T-helper 1 cell treated with Interleukin-12 subunit alpha and Interleukin-12 subunit beta and Interleukin-4 antibody, amounts not matched to agents 30 μg/mL and 1 μg/mL, for 36 hours (primary cell): ENCODE measurements around the gene HPDL.

ENCODE experiments used
- H3K27ac Mint-ChIP-seq: one replicate; pipeline ENCODE4 v1.8.0; 2021; ENCODE audit warnings: mild to moderate bottlenecking, mixed read lengths
- H3K27me3 Mint-ChIP-seq: one replicate; pipeline ENCODE4 v1.8.0; 2021; ENCODE audit warnings: low read depth, mixed read lengths
- H3K36me3 Mint-ChIP-seq: one replicate; pipeline ENCODE4 v1.8.0; 2021; ENCODE audit warnings: low read depth, mixed read lengths
- H3K4me1 Mint-ChIP-seq: one replicate; pipeline ENCODE4 v1.8.0; 2021; ENCODE audit warnings: low read depth, mixed read lengths
- H3K4me3 Mint-ChIP-seq: one replicate; pipeline ENCODE4 v1.8.0; 2021; ENCODE audit warnings: mild to moderate bottlenecking, moderate library complexity, mixed read lengths
- H3K9me3 Mint-ChIP-seq: one replicate; pipeline ENCODE4 v1.8.0; 2021; ENCODE audit warnings: mixed read lengths

The HPDL gene

GRCh38 chr1:45334308-45335245 lies 7.9 kb downstream of the HPDL start:
- Mint-ChIP-seq H3K27me3 (no peaks in the 10 kb centered on the region), H3K4me1 (peaks cover 33% of the 10 kb centered on the region), H3K4me3 (no peak overlapping the region), H3K9me3 (no peaks in the 10 kb centered on the region), H3K27ac (peak overlapping the region; percentile 65), H3K36me3 (peaks cover 18% of the 10 kb centered on the region)

GRCh38 chr1:45335855-45336324 lies 9.2 kb downstream of the HPDL start:
- H3K4me1 Mint-ChIP-seq: peaks cover 37% of the 10 kb centered on the region
- no peak overlapping the region for H3K4me3 Mint-ChIP-seq
- no peak overlapping the region for H3K27ac Mint-ChIP-seq
- H3K9me3 Mint-ChIP-seq: no peaks in the 10 kb centered on the region
- peaks cover 21% of the 10 kb centered on the region for H3K36me3 Mint-ChIP-seq
- H3K27me3 Mint-ChIP-seq: no peaks in the 10 kb centered on the region

DNA sequence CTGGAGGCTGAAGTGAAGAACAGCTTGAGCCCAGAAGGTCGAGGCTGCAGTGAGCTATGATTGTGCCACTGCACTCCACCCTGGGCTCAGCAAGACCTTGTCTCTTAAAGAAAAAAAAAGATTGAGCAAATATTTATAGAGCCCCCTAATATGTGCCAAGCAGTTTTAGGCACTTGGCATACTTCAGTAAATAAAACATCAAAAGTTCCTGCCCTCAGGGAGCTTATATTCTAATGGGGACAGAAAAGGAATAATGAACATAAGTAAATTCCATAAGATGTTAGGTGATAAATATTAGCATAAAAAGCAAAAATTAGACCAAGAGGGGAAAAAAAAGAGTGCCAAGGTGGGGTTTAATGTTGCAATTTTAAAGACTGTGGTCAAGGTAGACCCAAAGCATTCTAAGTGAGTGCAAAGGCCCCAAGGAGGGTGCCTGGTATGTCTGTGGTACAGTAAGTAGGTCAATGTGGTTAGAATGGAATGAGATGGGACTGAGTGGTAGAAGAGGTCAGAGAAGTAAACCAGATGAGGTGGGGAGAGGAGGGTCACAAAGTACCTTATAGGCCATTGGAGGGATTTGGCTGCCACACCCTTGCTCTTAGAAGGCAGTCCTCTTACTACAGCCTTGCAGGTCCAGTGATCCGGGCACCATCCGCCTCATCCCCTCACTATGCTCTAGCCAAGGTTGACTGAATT lies 11.1 kb downstream of the HPDL start:
- peak overlapping the region; percentile 99 for H3K4me3 Mint-ChIP-seq
- H3K27me3 Mint-ChIP-seq: no peaks in the 10 kb centered on the region
- peak overlapping the region; percentile 10 for H3K27ac Mint-ChIP-seq
- peaks cover 50% of the 10 kb centered on the region for H3K4me1 Mint-ChIP-seq
- no peaks in the 10 kb centered on the region for H3K9me3 Mint-ChIP-seq
- peaks cover 28% of the 10 kb centered on the region for H3K36me3 Mint-ChIP-seq

DNA sequence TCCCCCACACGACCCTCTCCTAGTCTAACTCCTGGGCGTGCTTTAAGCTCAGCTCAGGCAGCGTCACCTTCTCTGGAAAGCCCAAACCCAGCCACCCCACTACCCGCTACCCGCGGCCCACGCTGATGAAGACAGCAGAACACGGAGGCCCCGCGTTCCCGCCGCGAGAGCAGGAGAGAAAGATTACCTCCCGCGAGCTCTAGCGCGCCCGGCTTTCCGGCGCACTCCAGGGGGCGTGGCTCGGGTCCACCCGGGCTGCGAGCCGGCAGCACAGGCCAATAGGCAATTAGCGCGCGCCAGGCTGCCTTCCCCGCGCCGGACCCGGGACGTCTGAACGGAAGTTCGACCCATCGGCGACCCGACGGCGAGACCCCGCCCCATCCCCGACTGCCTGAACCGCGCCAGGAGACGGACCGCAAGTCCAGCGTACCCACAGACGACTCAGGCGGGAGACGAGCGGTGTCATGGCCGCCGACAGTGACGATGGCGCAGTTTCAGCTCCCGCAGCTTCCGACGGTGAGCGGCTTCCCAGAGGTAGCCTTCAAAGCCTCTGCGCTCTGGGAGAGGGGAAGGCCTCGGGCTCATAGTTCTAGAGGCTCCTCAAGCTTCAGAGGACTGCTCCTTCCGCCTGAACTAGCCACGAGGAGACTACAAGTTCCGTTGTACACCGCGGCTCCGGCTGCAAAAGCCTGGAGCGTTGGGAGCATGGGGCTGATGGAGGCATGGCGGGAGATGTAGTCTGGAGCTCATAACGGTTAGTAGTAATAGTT lies 13.3 kb downstream of the HPDL start, which contains the start of the genes MUTYH and TOE1:
Gene MUTYH, minus strand, starts transcription at position 652 of the 770 bp plus-strand sequence. CDS start 5,935 bp downstream, outside the sequence.
Gene TOE1, plus strand, starts transcription at position 382 of the 770 bp plus-strand sequence. Its CDS starts 83 bp downstream, at position 465.
- Mint-ChIP-seq H3K4me3 (peak within 1 kb of the TSS; percentile 99), H3K27ac (peak within 1 kb of the TSS; percentile 99), H3K9me3 (no peaks in the 10 kb centered on the region), H3K27me3 (no peaks in the 10 kb centered on the region), H3K4me1 (peaks cover 40% of the 10 kb centered on the region), H3K36me3 (peaks cover 31% of the 10 kb centered on the region)

GRCh38 chr1:45340816-45341466 lies 14.2 kb downstream of the HPDL start:
- Mint-ChIP-seq H3K9me3 (no peaks in the 10 kb centered on the region), H3K4me1 (peaks cover 34% of the 10 kb centered on the region), H3K36me3 (peaks cover 33% of the 10 kb centered on the region), H3K27me3 (no peaks in the 10 kb centered on the region), H3K4me3 (peak overlapping the region; percentile 99), H3K27ac (peak overlapping the region; percentile 99)

GRCh38 chr1:45344499-45344898 lies 17.8 kb downstream of the HPDL start:
- H3K4me3 Mint-ChIP-seq: no peak overlapping the region
- H3K9me3 Mint-ChIP-seq: no peaks in the 10 kb centered on the region
- no peaks in the 10 kb centered on the region for H3K27me3 Mint-ChIP-seq
- H3K27ac Mint-ChIP-seq: no peak overlapping the region
- peaks cover 26% of the 10 kb centered on the region for H3K36me3 Mint-ChIP-seq
- peaks cover 22% of the 10 kb centered on the region for H3K4me1 Mint-ChIP-seq

DNA sequence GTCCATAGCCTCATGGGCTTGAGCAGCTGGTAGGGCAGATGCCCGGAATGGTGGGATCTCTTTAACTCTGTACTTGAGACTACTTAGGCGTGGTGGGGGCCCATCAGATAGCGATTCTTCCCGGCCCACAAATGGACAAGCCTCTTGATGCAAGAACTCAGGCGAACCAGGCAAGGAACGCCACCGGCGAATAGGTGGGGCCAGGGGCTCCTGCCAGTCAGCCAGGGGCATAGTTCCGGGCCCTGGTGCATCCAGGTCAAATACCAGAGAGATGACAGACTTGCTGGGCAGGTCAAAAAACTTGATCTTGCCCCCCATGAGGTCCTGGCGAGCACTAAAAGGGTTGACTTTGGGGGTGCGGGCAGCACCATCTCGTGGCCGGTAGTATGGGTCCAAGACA lies 18.3 kb downstream of the HPDL start:
- Mint-ChIP-seq H3K27me3 (no peaks in the 10 kb centered on the region), H3K27ac (no peak overlapping the region), H3K36me3 (peaks cover 23% of the 10 kb centered on the region), H3K4me1 (peaks cover 20% of the 10 kb centered on the region), H3K9me3 (no peaks in the 10 kb centered on the region), H3K4me3 (no peak overlapping the region)

GRCh38 chr1:45346473-45346872 lies 19.8 kb downstream of the HPDL start:
- H3K4me1 Mint-ChIP-seq: peaks cover 13% of the 10 kb centered on the region
- peaks cover 22% of the 10 kb centered on the region for H3K36me3 Mint-ChIP-seq
- no peak overlapping the region for H3K27ac Mint-ChIP-seq
- no peaks in the 10 kb centered on the region for H3K9me3 Mint-ChIP-seq
- no peaks in the 10 kb centered on the region for H3K27me3 Mint-ChIP-seq
- no peak overlapping the region for H3K4me3 Mint-ChIP-seq

DNA sequence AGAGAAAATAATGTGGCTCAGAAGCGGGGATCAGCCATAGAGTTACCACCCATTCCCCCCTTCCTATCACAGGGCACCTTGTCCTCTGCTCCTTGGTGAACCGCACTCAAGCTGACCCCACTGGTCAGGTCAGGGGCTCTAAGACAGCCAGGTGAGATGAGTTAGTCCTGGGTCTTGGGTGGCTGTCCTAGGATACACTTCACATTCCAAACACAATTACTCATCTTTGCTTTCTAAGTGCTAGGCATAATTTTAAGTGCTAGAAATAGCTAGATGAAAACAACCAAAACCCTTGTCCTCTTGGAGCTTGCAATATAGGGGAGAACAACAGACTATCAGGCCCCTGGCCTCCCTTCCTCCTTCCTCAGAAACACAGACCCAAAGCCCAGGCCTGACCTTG lies 21.3 kb downstream of the HPDL start:
- Mint-ChIP-seq H3K27me3 (no peaks in the 10 kb centered on the region), H3K27ac (no peak overlapping the region), H3K4me1 (peaks cover 4% of the 10 kb centered on the region), H3K9me3 (no peaks in the 10 kb centered on the region), H3K4me3 (no peak overlapping the region), H3K36me3 (peaks cover 12% of the 10 kb centered on the region)

- Mint-ChIP-seq H3K4me1 (peaks cover 4% of the 10 kb centered on the region), H3K9me3 (no peaks in the 10 kb centered on the region), H3K4me3 (no peak overlapping the region), H3K36me3 (peaks cover 9% of the 10 kb centered on the region), H3K27ac (no peak overlapping the region), H3K27me3 (no peaks in the 10 kb centered on the region)
These were observed 21.9 kb downstream of the HPDL start for GRCh38 chr1:45348609-45348965.

- Mint-ChIP-seq H3K27ac (no peak overlapping the region), H3K9me3 (no peaks in the 10 kb centered on the region), H3K27me3 (no peaks in the 10 kb centered on the region), H3K36me3 (peaks cover 8% of the 10 kb centered on the region), H3K4me1 (peaks cover 4% of the 10 kb centered on the region), H3K4me3 (no peak overlapping the region)
These were observed 22.4 kb downstream of the HPDL start for GRCh38 chr1:45348966-45349677.

GRCh38 chr1:45351508-45351907 lies 24.8 kb downstream of the HPDL start:
- peaks cover 4% of the 10 kb centered on the region for H3K4me1 Mint-ChIP-seq
- H3K27ac Mint-ChIP-seq: no peak overlapping the region
- H3K36me3 Mint-ChIP-seq: peaks cover under 1% of the 10 kb centered on the region
- H3K4me3 Mint-ChIP-seq: no peak overlapping the region
- H3K9me3 Mint-ChIP-seq: no peaks in the 10 kb centered on the region
- H3K27me3 Mint-ChIP-seq: no peaks in the 10 kb centered on the region

GRCh38 chr1:45353685-45354084 lies 27.0 kb downstream of the HPDL start:
- Mint-ChIP-seq H3K4me3 (no peak overlapping the region), H3K27me3 (no peaks in the 10 kb centered on the region), H3K4me1 (no peaks in the 10 kb centered on the region), H3K27ac (no peak overlapping the region), H3K36me3 (no peaks in the 10 kb centered on the region), H3K9me3 (no peaks in the 10 kb centered on the region)
